SK-N-MC (cell line): ENCODE results near the gene TOM1L2.
"Not testable (repeated sequence)": the region's sequence is repeated elsewhere in the genome, so short reads cannot be mapped to it uniquely, and the experiment has no call there.

Experiments used
- DNase-seq: peaks from one replicate; pipeline ENCODE4 v3.0.0-alpha.2; 2011; ENCODE audit warnings: low read depth, low spot score
- H3K27ac ChIP-seq: fragments of 200-600 bp; sonication (generic); 2 replicates; pipeline ENCODE4 v1.5.1; 2016; ENCODE audit warnings: mixed run types
- H3K36me3 ChIP-seq: fragments of 200-600 bp; sonication (generic); 2 replicates; pipeline ENCODE4 v1.6.1; 2017; ENCODE audit warnings: antibody characterized with exemption, low read length, mixed read lengths; ENCODE audit not compliant: insufficient read depth
- H3K4me3 ChIP-seq: fragments of 200-600 bp; sonication (generic); 2 replicates; pipeline ENCODE4 v1.5.1; 2016
- H3K9ac ChIP-seq: fragments of 200-600 bp; sonication (generic); 2 replicates; pipeline ENCODE4 v1.8.0; 2017; ENCODE audit warnings: mixed run types, mixed read lengths; ENCODE audit not compliant: insufficient read length
- H3K9me3 ChIP-seq: fragments of 200-600 bp; sonication (generic); 2 replicates; pipeline ENCODE4 v1.6.1; 2017; ENCODE audit warnings: low read depth, mild to moderate bottlenecking, antibody characterized with exemption, low read length, moderate library complexity, mixed read lengths
- EZH2 ChIP-seq: fragments of 200-600 bp; sonication (generic); IDR thresholded peaks from one replicate; pipeline ENCODE4 v1.6.1; 2017; ENCODE audit warnings: antibody characterized with exemption
- FOXP2 ChIP-seq: optimal IDR thresholded peaks from 2 replicates; pipeline ENCODE3; 2011; ENCODE audit warnings: mild to moderate bottlenecking, moderate library complexity; ENCODE audit not compliant: insufficient read depth; ENCODE audit errors: extremely low read length, control extremely low read depth
- POLR2AphosphoS5 ChIP-seq: IDR thresholded peaks from 2 replicates; pipeline ENCODE4 v1.6.1; 2012; ENCODE audit warnings: mild to moderate bottlenecking, low read depth, low read length, borderline replicate concordance

TOM1L2 gene

GRCh38 chr17:17812211-17813054 lies 159.8 kb downstream of the TOM1L2 start:
- H3K4me3 ChIP-seq = no peak overlapping the region
- no peak overlapping the region for H3K9ac ChIP-seq
- H3K9me3 ChIP-seq = no peaks in the 10 kb centered on the region
- no peak for TF ChIP-seq EZH2
- TF ChIP-seq FOXP2 = no peak
- no peak for TF ChIP-seq POLR2AphosphoS5
- H3K27ac ChIP-seq = peak overlapping the region; percentile 73; the same call in 1 of the 2 replicates
- peaks cover 50% of the 10 kb centered on the region for H3K36me3 ChIP-seq
- DNase-seq = no peak

- Histone ChIP-seq H3K4me3 (0 out of 2 replicates have a peak overlapping the region, but pooled peaks have one; percentile 7), H3K9ac (no peak overlapping the region), H3K27ac (peak overlapping the region; percentile 73), H3K9me3 (no peaks in the 10 kb centered on the region), H3K36me3 (peaks cover 42% of the 10 kb centered on the region)
- TF ChIP-seq POLR2AphosphoS5 (no peak), EZH2 (no peak), FOXP2 (no peak)
- no peak for DNase-seq
These were observed 160.6 kb downstream of the TOM1L2 start for GRCh38 chr17:17811381-17812210.

- H3K4me3 ChIP-seq = no peak overlapping the region
- no peak for DNase-seq
- TF ChIP-seq FOXP2 (no peak), EZH2 (no peak), POLR2AphosphoS5 (no peak; the same call in 1 of the 2 replicates)
- peaks cover 38% of the 10 kb centered on the region; the same call in 1 of the 2 replicates for H3K36me3 ChIP-seq
- no peaks in the 10 kb centered on the region for H3K9me3 ChIP-seq
- H3K27ac ChIP-seq = peak overlapping the region; percentile 73; the same call in 1 of the 2 replicates
- H3K9ac ChIP-seq = no peak overlapping the region
These were observed 161.3 kb downstream of the TOM1L2 start for GRCh38 chr17:17810895-17811248.

GRCh38 chr17:17810084-17810894 lies 161.9 kb downstream of the TOM1L2 start:
- Histone ChIP-seq H3K9ac (no peak overlapping the region), H3K27ac (peak overlapping the region; percentile 73), H3K9me3 (no peaks in the 10 kb centered on the region), H3K4me3 (no peak overlapping the region), H3K36me3 (peaks cover 34% of the 10 kb centered on the region; the same call in 1 of the 2 replicates)
- DNase-seq = no peak
- TF ChIP-seq FOXP2 (no peak), EZH2 (no peak), POLR2AphosphoS5 (peak; percentile 13; the same call in 1 of the 2 replicates)

- H3K36me3 ChIP-seq = peaks cover 29% of the 10 kb centered on the region; the same call in 1 of the 2 replicates
- H3K9ac ChIP-seq = no peak overlapping the region
- TF ChIP-seq EZH2 = no peak
- 0 out of 2 replicates have a peak, but pooled peaks have one; percentile 7 for TF ChIP-seq POLR2AphosphoS5
- no peak for TF ChIP-seq FOXP2
- no peaks in the 10 kb centered on the region for H3K9me3 ChIP-seq
- H3K27ac ChIP-seq = no peak overlapping the region
- no peak overlapping the region for H3K4me3 ChIP-seq
- no peak for DNase-seq
These were observed 162.6 kb downstream of the TOM1L2 start for GRCh38 chr17:17809531-17810083.

GRCh38 chr17:17808706-17809432 lies 163.3 kb downstream of the TOM1L2 start:
- TF ChIP-seq EZH2 = no peak
- TF ChIP-seq FOXP2 = no peak
- TF ChIP-seq POLR2AphosphoS5 = no peak
- no peak overlapping the region for H3K9ac ChIP-seq
- H3K9me3 ChIP-seq = no peaks in the 10 kb centered on the region
- peaks cover 27% of the 10 kb centered on the region; the same call in 1 of the 2 replicates for H3K36me3 ChIP-seq
- no peak overlapping the region for H3K27ac ChIP-seq
- DNase-seq = no peak
- no peak overlapping the region for H3K4me3 ChIP-seq

- H3K27ac ChIP-seq, H3K4me3 ChIP-seq, DNase-seq, H3K9ac ChIP-seq, H3K9me3 ChIP-seq: not testable (repeated sequence)
- peaks cover 25% of the 10 kb centered on the region; the same call in 1 of the 2 replicates for H3K36me3 ChIP-seq
These were observed 164.0 kb downstream of the TOM1L2 start for GRCh38 chr17:17808200-17808599.
